HepG2 (cell line): ENCODE measurements around the gene MMD2. TPM values are rescaled to one million over a fixed set of nuclear protein-coding genes. Genes with fewer than 3 reads are reported as not detected.
A peak's percentile ranks its signal among the peaks of the same experiment; 100 is the strongest.

Source experiments
- BRF2 ChIP-seq: sonication (generic); formaldehyde crosslinking; IDR thresholded peaks from 2 replicates; pipeline ENCODE4 v1.8.1; 2022; ENCODE audit warnings: mild to moderate bottlenecking, missing genetic modification reagents
- ELF1 ChIP-seq: sonication (generic); formaldehyde crosslinking; IDR thresholded peaks from 2 replicates; pipeline ENCODE4 v1.4.0; 2020; ENCODE audit warnings: missing genetic modification reagents
- HDAC1 ChIP-seq: sonication (generic); formaldehyde crosslinking; IDR thresholded peaks from 2 replicates; pipeline ENCODE4 v1.5.1; 2020; ENCODE audit warnings: mild to moderate bottlenecking, missing genetic modification reagents
- HMG20B ChIP-seq: conservative IDR thresholded peaks from 2 replicates; pipeline ENCODE4 v1.6.1; 2016; ENCODE audit warnings: missing genetic modification reagents, missing compliant biosample characterization
- HNF4G ChIP-seq, 2 experiments: sonication (generic) in 1 of 2; formaldehyde crosslinking in 1 of 2; IDR thresholded peaks; 2 replicates each; pipeline versions ENCODE4 v1.4.0 to v1.6.1; 2011 to 2020; ENCODE audit warnings: borderline replicate concordance in 2 of 2, low read depth in 2 of 2, mild to moderate bottlenecking in 2 of 2, low read length in 1 of 2, missing genetic modification reagents in 1 of 2, moderate library complexity in 1 of 2
- HNRNPL ChIP-seq: fragments of 200-400 bp; formaldehyde crosslinking; IDR thresholded peaks from 2 replicates; pipeline ENCODE4 v1.6.1; 2017; ENCODE audit warnings: mild to moderate bottlenecking, low read depth, low read length
- HOXA3 ChIP-seq: sonication (generic); formaldehyde crosslinking; IDR thresholded peaks from 2 replicates; pipeline ENCODE4 v1.5.0; 2020; ENCODE audit warnings: missing genetic modification reagents
- IKZF5 ChIP-seq: IDR thresholded peaks from 2 replicates; pipeline ENCODE4 v1.6.1; 2018; ENCODE audit warnings: missing genetic modification reagents, mild to moderate bottlenecking, missing compliant biosample characterization
- KDM5B ChIP-seq: sonication (generic); formaldehyde crosslinking; IDR thresholded peaks from 2 replicates; pipeline ENCODE4 v1.4.0; 2020; ENCODE audit warnings: missing genetic modification reagents, mild to moderate bottlenecking, borderline replicate concordance
- MYC ChIP-seq: sonication (generic); formaldehyde crosslinking; IDR thresholded peaks from 2 replicates; pipeline ENCODE4 v1.9.0; 2021; ENCODE audit warnings: missing genetic modification reagents, borderline replicate concordance
- NCOA2 ChIP-seq: sonication (generic); formaldehyde crosslinking; IDR thresholded peaks from 2 replicates; pipeline ENCODE4 v1.8.0; 2022; ENCODE audit warnings: inconsistent platforms
- NONO ChIP-seq, 2 experiments: fragments of 450-650 bp in 1 of 2; sonication (generic) in 1 of 2; formaldehyde crosslinking in 1 of 2; IDR thresholded peaks in 1 of 2; conservative IDR thresholded peaks in 1 of 2; 2 replicates each; pipeline versions ENCODE4 v1.6.1 to v1.8.0; 2017 to 2022; ENCODE audit warnings: mild to moderate bottlenecking in 1 of 2, missing genetic modification reagents in 1 of 2, moderate library complexity in 1 of 2
- NR0B2 ChIP-seq: sonication (generic); formaldehyde crosslinking; IDR thresholded peaks from 2 replicates; pipeline ENCODE4 v1.4.0; 2020; ENCODE audit warnings: mild to moderate bottlenecking, missing genetic modification reagents
- POGZ ChIP-seq: sonication (generic); formaldehyde crosslinking; IDR thresholded peaks from 2 replicates; pipeline ENCODE4 v1.4.0; 2020; ENCODE audit warnings: mild to moderate bottlenecking, missing genetic modification reagents
- REPIN1 ChIP-seq: sonication (generic); formaldehyde crosslinking; IDR thresholded peaks from 2 replicates; pipeline ENCODE4 v1.8.0; 2022; ENCODE audit warnings: missing genetic modification reagents, low read depth, mild to moderate bottlenecking, borderline replicate concordance
- REXO4 ChIP-seq: sonication (generic); formaldehyde crosslinking; IDR thresholded peaks from 2 replicates; pipeline ENCODE4 v1.8.0; 2022; ENCODE audit warnings: missing genetic modification reagents, mild to moderate bottlenecking, borderline replicate concordance
- SIN3B ChIP-seq: fragments of 150-350 bp; IDR thresholded peaks from 2 replicates; pipeline ENCODE4 v1.6.1; 2014; ENCODE audit warnings: low read length
- SSRP1 ChIP-seq: IDR thresholded peaks from 2 replicates; pipeline ENCODE4 v1.6.1; 2016; ENCODE audit warnings: control low read depth
- ZNF136 ChIP-seq: sonication (generic); formaldehyde crosslinking; IDR thresholded peaks from 2 replicates; pipeline ENCODE4 v1.8.1; 2022; ENCODE audit warnings: low read depth, mild to moderate bottlenecking, moderate library complexity, missing genetic modification reagents
- ZNF251 ChIP-seq: sonication (generic); formaldehyde crosslinking; IDR thresholded peaks from 2 replicates; pipeline ENCODE4 v1.9.0; 2021; ENCODE audit warnings: mild to moderate bottlenecking, missing genetic modification reagents
- ZNF296 ChIP-seq: sonication (generic); formaldehyde crosslinking; conservative IDR thresholded peaks from 2 replicates; pipeline ENCODE4 v1.5.0; 2020; ENCODE audit warnings: mild to moderate bottlenecking, missing genetic modification reagents
- ZNF333 ChIP-seq: sonication (generic); formaldehyde crosslinking; IDR thresholded peaks from 2 replicates; pipeline ENCODE4 v1.4.0; 2020; ENCODE audit warnings: mild to moderate bottlenecking, missing genetic modification reagents, borderline replicate concordance
- ZNF567 ChIP-seq: sonication (generic); formaldehyde crosslinking; IDR thresholded peaks from 2 replicates; pipeline ENCODE4 v1.8.1; 2023; ENCODE audit warnings: mild to moderate bottlenecking, missing genetic modification reagents, borderline replicate concordance
- polyA plus RNA-seq, 8 experiments: library from polyadenylated mRNA; depleted of rRNA in 3 of 8; stranded (reverse) in 7 of 8; unstranded in 1 of 8; fragments of >200 nt; fragmentation: Illumina TruSeq in 4 of 8; extraction: Trizol in 4 of 8; gene quantifications; 2 replicates each; pipeline versions ENCODE4 v1.2.1 to v1.2.3, GENCODE V29; 2011 to 2016; ENCODE audit warnings: low read depth in 4 of 8, missing spikeins in 1 of 8, mixed read lengths in 1 of 8; ENCODE audit not compliant: insufficient read depth in 1 of 8
- total RNA-seq, 5 experiments: library from RNA; depleted of rRNA; stranded (reverse); fragments of >200 nt; fragmentation: Illumina TruSeq; extraction: Trizol; gene quantifications; 2 replicates each; pipeline ENCODE4 v1.2.3, GENCODE V29; 2016; ENCODE audit warnings: low read depth in 1 of 5
- TF ChIP-seq, protein P1 (sequence below): sonication (generic); formaldehyde crosslinking; IDR thresholded peaks from 2 replicates; pipeline ENCODE4 v1.4.0; 2020; ENCODE audit warnings: missing genetic modification reagents
- TF ChIP-seq, protein P2 (sequence below): IDR thresholded peaks from 2 replicates; pipeline ENCODE4 v1.6.1; 2016; ENCODE audit warnings: mild to moderate bottlenecking, missing biosample characterization, missing genetic modification reagents

Gene MMD2
- total and polyA plus RNA-seq, 2 of the 13 experiments (the other 11 are each of a cell fraction or from before 2014, with no cell fraction given), result not detected

GRCh38 chr7:4973728-4974198 lies 14.8 kb upstream of the MMD2 start (continued):
- TF ChIP-seq ELF1 (CRISPR knock-in tag), result peak; percentile 80
- TF ChIP-seq, protein P1, sequence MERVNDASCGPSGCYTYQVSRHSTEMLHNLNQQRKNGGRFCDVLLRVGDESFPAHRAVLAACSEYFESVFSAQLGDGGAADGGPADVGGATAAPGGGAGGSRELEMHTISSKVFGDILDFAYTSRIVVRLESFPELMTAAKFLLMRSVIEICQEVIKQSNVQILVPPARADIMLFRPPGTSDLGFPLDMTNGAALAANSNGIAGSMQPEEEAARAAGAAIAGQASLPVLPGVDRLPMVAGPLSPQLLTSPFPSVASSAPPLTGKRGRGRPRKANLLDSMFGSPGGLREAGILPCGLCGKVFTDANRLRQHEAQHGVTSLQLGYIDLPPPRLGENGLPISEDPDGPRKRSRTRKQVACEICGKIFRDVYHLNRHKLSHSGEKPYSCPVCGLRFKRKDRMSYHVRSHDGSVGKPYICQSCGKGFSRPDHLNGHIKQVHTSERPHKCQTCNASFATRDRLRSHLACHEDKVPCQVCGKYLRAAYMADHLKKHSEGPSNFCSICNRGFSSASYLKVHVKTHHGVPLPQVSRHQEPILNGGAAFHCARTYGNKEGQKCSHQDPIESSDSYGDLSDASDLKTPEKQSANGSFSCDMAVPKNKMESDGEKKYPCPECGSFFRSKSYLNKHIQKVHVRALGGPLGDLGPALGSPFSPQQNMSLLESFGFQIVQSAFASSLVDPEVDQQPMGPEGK, result peak; percentile 65
- peak; percentile 60; the same call in 1 of the 2 replicates for TF ChIP-seq HDAC1 (CRISPR knock-in tag)
- TF ChIP-seq HNF4G (IDR thresholded peaks at IDR 0.05; ENCODE audit: borderline replicate concordance, low read depth, low read length), result no peak
- TF ChIP-seq HNF4G (CRISPR knock-in tag; IDR thresholded peaks at IDR 0.05; ENCODE audit: borderline replicate concordance, low read depth), result no peak
- TF ChIP-seq SIN3B, result no peak
- TF ChIP-seq, protein P2, sequence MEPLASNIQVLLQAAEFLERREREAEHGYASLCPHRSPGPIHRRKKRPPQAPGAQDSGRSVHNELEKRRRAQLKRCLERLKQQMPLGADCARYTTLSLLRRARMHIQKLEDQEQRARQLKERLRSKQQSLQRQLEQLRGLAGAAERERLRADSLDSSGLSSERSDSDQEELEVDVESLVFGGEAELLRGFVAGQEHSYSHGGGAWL (CRISPR knock-in tag), result no peak; the same call in 1 of the 2 replicates
- no peak for TF ChIP-seq ZNF251 (CRISPR knock-in tag)
- no peak for TF ChIP-seq ZNF333 (CRISPR knock-in tag)
- TF ChIP-seq HMG20B (CRISPR knock-in tag), result no peak
- TF ChIP-seq POGZ (CRISPR knock-in tag), result peak; percentile 100
- peak; percentile 58; the same call in 1 of the 2 replicates for TF ChIP-seq REPIN1 (CRISPR knock-in tag)
- peak; percentile 67; the same call in 1 of the 2 replicates for TF ChIP-seq MYC (CRISPR knock-in tag)
- TF ChIP-seq REXO4 (CRISPR knock-in tag), result no peak
- TF ChIP-seq HOXA3, result peak; percentile 44; the same call in 1 of the 2 replicates
- TF ChIP-seq NCOA2, result no peak; the same call in 1 of the 2 replicates
- TF ChIP-seq ZNF296 (CRISPR knock-in tag), result no peak
- no peak for TF ChIP-seq ZNF567
- TF ChIP-seq ZNF136 (CRISPR knock-in tag), result no peak
- TF ChIP-seq NONO (IDR thresholded peaks at IDR 0.05), result no peak
- peak; percentile 80 for TF ChIP-seq NONO (CRISPR knock-in tag; conservative IDR thresholded peaks at IDR 0.05)
- TF ChIP-seq NR0B2 (CRISPR knock-in tag), result no peak
- TF ChIP-seq KDM5B (CRISPR knock-in tag), result no peak
- no peak for TF ChIP-seq HNRNPL
- no peak for TF ChIP-seq BRF2 (CRISPR knock-in tag)
- no peak for TF ChIP-seq SSRP1
- TF ChIP-seq IKZF5 (CRISPR knock-in tag), result no peak
